Vagina (tissue), 2 donors: ENCODE data around the gene IMPDH2. TPM values are rescaled to one million over a fixed set of nuclear protein-coding genes. Genes with fewer than 3 reads are reported as not detected.

ENCODE experiments used
- DNase-seq, 2 donors: peaks; one replicate each; pipeline ENCODE4 v3.0.0-alpha.2; 2017; ENCODE audit errors: extremely low spot score in 2 of 2
- H3K27ac ChIP-seq: fragments of 200-600 bp; sonication (generic); one replicate; pipeline ENCODE4 v1.5.1; 2019
- H3K27me3 ChIP-seq: fragments of 200-600 bp; sonication (generic); one replicate; pipeline ENCODE4 v1.5.1; 2019
- H3K36me3 ChIP-seq, 2 donors: fragments of 200-600 bp; sonication (generic); one replicate each; pipeline ENCODE4 v1.5.1; 2017 to 2019
- H3K4me1 ChIP-seq: fragments of 200-600 bp; sonication (generic); one replicate; pipeline ENCODE4 v1.5.1; 2019
- H3K4me3 ChIP-seq, 2 donors: fragments of 200-600 bp; sonication (generic); 1 replicate in 1 of 2; 2 replicates in 1 of 2; pipeline ENCODE4 v1.5.1; 2016 to 2019
- H3K9me3 ChIP-seq: fragments of 200-600 bp; sonication (generic); one replicate; pipeline ENCODE4 v1.5.1; 2019
- POLR2A ChIP-seq, 2 donors: fragments of 450-650 bp; IDR thresholded peaks; one replicate each; pipeline ENCODE4 v1.6.1; 2017; ENCODE audit warnings: antibody characterized with exemption in 2 of 2, mild to moderate bottlenecking in 2 of 2, moderate library complexity in 2 of 2
- POLR2AphosphoS5 ChIP-seq, 2 donors: sonication (generic); formaldehyde crosslinking; IDR thresholded peaks; one replicate each; pipeline ENCODE4 v1.9.0; 2017; ENCODE audit warnings: antibody characterized with exemption in 2 of 2, mild to moderate bottlenecking in 2 of 2, low read depth in 1 of 2; ENCODE audit not compliant: insufficient read depth in 1 of 2
- intact Hi-C: fragments of 100-400 bp; cut with DNase I; formaldehyde crosslinking; loops from one replicate; pipeline ENCODE4 v1.15.1; 2023
- total RNA-seq: library from RNA; depleted of rRNA; stranded (reverse); fragments of >200 nt; gene quantifications from one replicate; pipeline ENCODE4 v1.2.3, GENCODE V29; 2016
- TF ChIP-seq, protein P1 (sequence below), 3 experiments: fragments of 450-650 bp in 2 of 3; fragments of 200-600 bp in 1 of 3; sonication (generic) in 1 of 3; IDR thresholded peaks; one replicate each; pipeline ENCODE4 v1.5.1; 2017 to 2019; ENCODE audit warnings: antibody characterized with exemption in 3 of 3, mild to moderate bottlenecking in 2 of 3, moderate library complexity in 2 of 3

Gene IMPDH2
- total RNA-seq, 1 donor from 2014 or later: 185 TPM

DNA sequence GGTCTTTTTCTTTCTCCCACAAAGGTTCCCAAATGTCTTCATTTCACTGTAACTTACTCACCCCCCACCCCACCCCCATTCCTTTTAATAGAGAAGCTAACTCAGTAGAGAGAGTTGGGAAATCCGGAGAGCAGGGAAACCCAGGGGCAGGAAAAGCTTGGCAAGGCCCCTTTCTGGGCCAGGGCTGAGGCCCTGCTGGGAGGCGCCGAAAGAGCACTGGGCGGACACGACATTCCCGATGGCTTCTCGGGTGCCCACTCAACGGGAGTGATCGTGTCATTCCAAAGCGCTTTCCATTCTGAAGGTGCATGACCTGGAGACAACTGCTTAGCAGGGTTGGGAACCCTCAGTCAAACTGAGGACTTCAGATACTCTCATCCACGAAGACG is 9.3 kb downstream of the IMPDH2 start:
- intact Hi-C loops: no loop called here
- no peak for DNase-seq
- no peak for TF ChIP-seq POLR2AphosphoS5 (IDR thresholded peaks at IDR 0.05; ENCODE audit: insufficient read depth in 1 of 2, low read depth in 1 of 2)
- TF ChIP-seq, protein P1, sequence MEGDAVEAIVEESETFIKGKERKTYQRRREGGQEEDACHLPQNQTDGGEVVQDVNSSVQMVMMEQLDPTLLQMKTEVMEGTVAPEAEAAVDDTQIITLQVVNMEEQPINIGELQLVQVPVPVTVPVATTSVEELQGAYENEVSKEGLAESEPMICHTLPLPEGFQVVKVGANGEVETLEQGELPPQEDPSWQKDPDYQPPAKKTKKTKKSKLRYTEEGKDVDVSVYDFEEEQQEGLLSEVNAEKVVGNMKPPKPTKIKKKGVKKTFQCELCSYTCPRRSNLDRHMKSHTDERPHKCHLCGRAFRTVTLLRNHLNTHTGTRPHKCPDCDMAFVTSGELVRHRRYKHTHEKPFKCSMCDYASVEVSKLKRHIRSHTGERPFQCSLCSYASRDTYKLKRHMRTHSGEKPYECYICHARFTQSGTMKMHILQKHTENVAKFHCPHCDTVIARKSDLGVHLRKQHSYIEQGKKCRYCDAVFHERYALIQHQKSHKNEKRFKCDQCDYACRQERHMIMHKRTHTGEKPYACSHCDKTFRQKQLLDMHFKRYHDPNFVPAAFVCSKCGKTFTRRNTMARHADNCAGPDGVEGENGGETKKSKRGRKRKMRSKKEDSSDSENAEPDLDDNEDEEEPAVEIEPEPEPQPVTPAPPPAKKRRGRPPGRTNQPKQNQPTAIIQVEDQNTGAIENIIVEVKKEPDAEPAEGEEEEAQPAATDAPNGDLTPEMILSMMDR (IDR thresholded peaks at IDR 0.05): no peak
- TF ChIP-seq POLR2A (IDR thresholded peaks at IDR 0.05): no peak
- H3K4me1 ChIP-seq: peaks cover 54% of the 10 kb centered on the region
- peaks cover 0 to 34% of the 10 kb centered on the region in 2 donors for H3K36me3 ChIP-seq
- H3K4me3 ChIP-seq: peak overlapping the region; percentile 95 to 99
- H3K9me3 ChIP-seq: no peaks in the 10 kb centered on the region
- H3K27ac ChIP-seq: peak overlapping the region; percentile 99
- no peaks in the 10 kb centered on the region for H3K27me3 ChIP-seq

DNA sequence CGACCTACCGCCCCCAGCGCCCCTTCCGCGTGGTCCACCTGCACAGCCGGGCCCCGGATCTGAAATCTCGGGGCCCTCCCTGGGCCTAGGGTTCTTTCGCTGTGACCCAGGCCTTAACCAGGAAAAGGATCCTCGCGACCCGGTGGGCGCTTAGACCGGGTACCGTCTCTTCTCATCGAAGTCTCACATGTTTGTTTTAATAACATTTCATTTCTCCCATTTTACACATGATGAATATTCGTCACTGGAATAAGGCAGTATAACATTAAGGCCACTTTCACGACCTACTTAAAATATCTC is 10.5 kb downstream of the IMPDH2 start:
- peak overlapping the region; percentile 70 for H3K27ac ChIP-seq
- intact Hi-C loops: no loop called here
- H3K4me3 ChIP-seq: peak overlapping the region; percentile 71 to 88
- peak in 1 of 2 donors; percentile 32 for TF ChIP-seq POLR2AphosphoS5 (IDR thresholded peaks at IDR 0.05; ENCODE audit: insufficient read depth in 1 of 2, low read depth in 1 of 2)
- TF ChIP-seq, protein P1 (IDR thresholded peaks at IDR 0.05): no peak
- no peaks in the 10 kb centered on the region for H3K9me3 ChIP-seq
- H3K36me3 ChIP-seq: peaks cover 0 to 33% of the 10 kb centered on the region in 2 donors
- no peaks in the 10 kb centered on the region for H3K27me3 ChIP-seq
- peaks cover 58% of the 10 kb centered on the region for H3K4me1 ChIP-seq
- no peak for DNase-seq

DNA sequence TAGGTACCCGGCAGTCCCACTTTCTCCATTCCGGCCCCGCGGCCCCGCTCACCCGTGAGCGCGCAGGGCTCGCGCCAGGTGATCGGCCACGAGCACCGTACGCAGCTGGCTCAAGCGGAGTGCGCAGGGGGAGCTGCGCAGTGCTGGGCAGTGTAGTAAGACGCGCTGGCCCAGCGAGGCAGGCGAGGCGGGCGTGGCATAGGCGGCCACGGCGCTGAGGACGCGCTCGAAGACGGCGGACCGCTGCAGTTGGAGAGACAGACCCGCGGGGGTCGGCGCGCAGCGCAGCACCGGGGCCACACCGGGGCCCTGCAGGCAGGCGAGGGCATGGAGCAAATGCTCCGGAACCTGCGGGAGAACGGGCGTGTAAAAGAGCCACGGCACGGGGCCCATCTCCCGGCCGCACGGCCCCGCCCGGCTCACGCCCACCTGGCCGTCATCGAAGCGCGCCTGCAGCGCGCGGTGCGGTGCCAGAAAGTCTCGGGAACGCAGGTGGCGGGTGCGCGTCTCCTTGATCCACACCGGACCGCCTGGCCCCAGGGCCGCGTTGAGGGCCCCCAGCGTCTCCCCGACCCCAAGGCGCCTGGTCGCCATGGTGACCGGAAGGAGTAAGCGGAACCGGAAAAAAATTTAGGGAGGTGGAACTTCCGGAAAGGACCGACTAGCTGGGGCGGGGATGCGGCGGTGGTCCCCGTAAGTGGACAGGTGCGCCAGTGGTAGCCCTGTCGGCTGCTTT is 11.1 kb downstream of the IMPDH2 start, which contains the start of gene DALRD3:
DALRD3 (minus strand) TSS at position 610 of the 736 bp plus-strand sequence; CDS start at position 594, 16 bp downstream.
- Histone ChIP-seq H3K4me1 (peaks cover 59% of the 10 kb centered on the region), H3K9me3 (no peaks in the 10 kb centered on the region), H3K27ac (peak within 1 kb of the TSS; percentile 70), H3K4me3 (peak within 1 kb of the TSS; percentile 71 to 88), H3K36me3 (peaks cover 0 to 30% of the 10 kb centered on the region in 2 donors), H3K27me3 (no peaks in the 10 kb centered on the region)
- peak in 1 of 2 donors; percentile 95 for DNase-seq
- TF ChIP-seq, protein P1 (IDR thresholded peaks at IDR 0.05): no peak
- TF ChIP-seq POLR2A (IDR thresholded peaks at IDR 0.05) (peak in 1 of 2 donors; percentile 8), POLR2AphosphoS5 (IDR thresholded peaks at IDR 0.05; ENCODE audit: insufficient read depth in 1 of 2, low read depth in 1 of 2) (peak; percentile 34 to 80)
- intact Hi-C loops: no loop called here

DNA sequence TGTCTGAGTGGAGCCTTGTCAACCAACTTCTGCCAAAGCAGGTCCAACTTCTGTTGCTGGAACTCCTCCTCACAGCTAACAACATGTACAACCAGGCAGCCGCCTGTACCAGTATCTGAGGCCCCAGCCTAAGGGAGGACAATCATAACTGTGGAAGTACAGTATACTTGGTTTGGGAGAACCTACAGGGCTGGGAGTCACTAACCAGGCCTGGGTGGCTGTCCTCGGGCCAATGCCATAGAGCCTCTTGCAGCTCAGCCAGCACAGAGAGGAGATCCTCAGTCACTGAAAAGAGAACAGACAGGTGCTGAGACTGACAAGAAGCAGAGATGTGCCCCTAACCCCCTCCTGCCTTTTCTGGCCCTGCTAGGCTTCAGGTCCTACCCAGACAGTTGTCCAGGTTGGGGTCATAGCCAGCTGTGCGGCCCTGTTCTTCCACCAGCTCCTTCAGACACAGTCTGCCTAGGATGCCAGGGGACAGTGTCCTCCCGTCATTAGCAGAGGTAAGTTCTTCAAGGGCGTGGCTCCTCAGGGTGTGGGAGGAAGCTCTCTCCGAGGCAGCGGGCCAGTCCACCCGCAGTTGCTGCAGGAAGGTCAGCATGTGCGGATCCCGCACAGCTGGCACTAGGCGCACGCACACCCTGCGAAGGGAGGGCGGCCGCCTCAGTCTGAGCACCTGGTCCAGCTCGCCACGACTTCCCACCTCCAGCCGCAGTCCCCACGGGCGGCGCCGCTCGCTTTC is 11.8 kb downstream of the IMPDH2 start:
- peak overlapping the region; percentile 70 for H3K27ac ChIP-seq
- no peak for DNase-seq
- H3K4me1 ChIP-seq: peaks cover 59% of the 10 kb centered on the region
- peaks cover 0 to 37% of the 10 kb centered on the region in 2 donors for H3K36me3 ChIP-seq
- H3K4me3 ChIP-seq: peak overlapping the region; percentile 71 to 88
- H3K9me3 ChIP-seq: no peaks in the 10 kb centered on the region
- no peaks in the 10 kb centered on the region for H3K27me3 ChIP-seq
- intact Hi-C loops: no loop called here
- TF ChIP-seq, protein P1 (IDR thresholded peaks at IDR 0.05): no peak
- TF ChIP-seq POLR2A (IDR thresholded peaks at IDR 0.05) (no peak), POLR2AphosphoS5 (IDR thresholded peaks at IDR 0.05; ENCODE audit: insufficient read depth in 1 of 2, low read depth in 1 of 2) (no peak)
